Tibial artery (tissue), 4 donors: ENCODE measurements around the gene CCDC180.
"Not testable (repeated sequence)": the region's sequence is repeated elsewhere in the genome, so short reads cannot be mapped to it uniquely, and the experiment has no call there.

Experiments used
- DNase-seq, 2 donors: peaks; one replicate each; pipeline ENCODE4 v3.0.0-alpha.2; 2019
- H3K27ac ChIP-seq, 2 donors: fragments of 200-600 bp; sonication (generic) in 1 of 2; 1 replicate in 1 of 2; 2 replicates in 1 of 2; pipeline ENCODE4 v1.5.1; 2018 to 2019; ENCODE audit warnings: mild to moderate bottlenecking in 1 of 2
- H3K27me3 ChIP-seq, 2 donors: fragments of 200-600 bp; sonication (generic) in 1 of 2; one replicate each; pipeline versions ENCODE4 v1.5.1 to v1.6.0; 2016 to 2019
- H3K36me3 ChIP-seq, 3 donors: fragments of 200-600 bp; sonication (generic) in 2 of 3; one replicate each; pipeline ENCODE4 v1.5.1; 2016 to 2019; ENCODE audit warnings: mild to moderate bottlenecking in 2 of 3
- H3K4me1 ChIP-seq, 4 donors: fragments of 200-600 bp; sonication (generic) in 2 of 4; 1 replicate in 3 of 4; 2 replicates in 1 of 4; pipeline ENCODE4 v1.5.1; 2016 to 2019
- H3K4me3 ChIP-seq, 2 donors: fragments of 200-600 bp; sonication (generic) in 1 of 2; 1 replicate in 1 of 2; 2 replicates in 1 of 2; pipeline ENCODE4 v1.5.1; 2018 to 2019; ENCODE audit warnings: mild to moderate bottlenecking in 2 of 2
- H3K9me3 ChIP-seq, 3 donors: fragments of 200-600 bp; sonication (generic) in 1 of 3; one replicate each; pipeline ENCODE4 v1.5.1; 2016 to 2019
- CTCF ChIP-seq, 2 experiments: fragments of 200-600 bp in 1 of 2; fragments of 450-650 bp in 1 of 2; IDR thresholded peaks; one replicate each; pipeline ENCODE4 v1.5.1; 2017 to 2019; ENCODE audit warnings: antibody characterized with exemption in 2 of 2, mild to moderate bottlenecking in 1 of 2, moderate library complexity in 1 of 2
- intact Hi-C: fragments of 100-400 bp; cut with DNase I; formaldehyde crosslinking; loops from one replicate; pipeline ENCODE4 v1.15.0; 2023; ENCODE audit warnings: low total_unique reads

Gene CCDC180

GRCh38 chr9:97321251-97321650 is 13.8 kb downstream of the CCDC180 start:
- no peak for TF ChIP-seq CTCF (IDR thresholded peaks at IDR 0.05)
- no peak overlapping the region for H3K4me3 ChIP-seq
- no peaks in the 10 kb centered on the region for H3K4me1 ChIP-seq
- no peak overlapping the region for H3K27ac ChIP-seq
- H3K36me3 ChIP-seq, result peaks cover 49 to 90% (median 76%) of the 10 kb centered on the region in 3 donors
- H3K27me3 ChIP-seq, result no peaks in the 10 kb centered on the region
- intact Hi-C loops, result no loop called here
- no peak for DNase-seq
- H3K9me3 ChIP-seq, result no peaks in the 10 kb centered on the region

- Histone ChIP-seq H3K4me1 (no peaks in the 10 kb centered on the region), H3K4me3 (no peak overlapping the region), H3K9me3 (no peaks in the 10 kb centered on the region), H3K27me3 (no peaks in the 10 kb centered on the region), H3K27ac (no peak overlapping the region), H3K36me3 (peaks cover 53 to 90% (median 76%) of the 10 kb centered on the region in 3 donors)
- intact Hi-C loops, result no loop called here
- TF ChIP-seq CTCF (IDR thresholded peaks at IDR 0.05), result no peak
- DNase-seq, result no peak
These were observed 14.2 kb downstream of the CCDC180 start for GRCh38 chr9:97321691-97322090.

GRCh38 chr9:97322105-97322504 is 14.6 kb downstream of the CCDC180 start:
- no peak for DNase-seq
- Histone ChIP-seq H3K36me3 (peaks cover 56 to 90% (median 74%) of the 10 kb centered on the region in 3 donors), H3K4me1 (no peaks in the 10 kb centered on the region), H3K4me3 (no peak overlapping the region), H3K27ac (no peak overlapping the region), H3K9me3 (no peaks in the 10 kb centered on the region), H3K27me3 (no peaks in the 10 kb centered on the region)
- intact Hi-C loops, result no loop called here
- TF ChIP-seq CTCF (IDR thresholded peaks at IDR 0.05), result no peak

- DNase-seq, result no peak
- Histone ChIP-seq H3K4me3 (no peak overlapping the region), H3K36me3 (peaks cover 77 to 96% (median 86%) of the 10 kb centered on the region in 3 donors), H3K27ac (no peak overlapping the region), H3K9me3 (no peaks in the 10 kb centered on the region), H3K4me1 (no peaks in the 10 kb centered on the region), H3K27me3 (no peaks in the 10 kb centered on the region)
- TF ChIP-seq CTCF (IDR thresholded peaks at IDR 0.05), result no peak
- intact Hi-C loops, result no loop called here
These were observed 17.5 kb downstream of the CCDC180 start for GRCh38 chr9:97324954-97325353.

GRCh38 chr9:97327562-97327961 is 20.1 kb downstream of the CCDC180 start:
- no peak overlapping the region for H3K27ac ChIP-seq
- H3K27me3 ChIP-seq, result no peaks in the 10 kb centered on the region
- DNase-seq, result no peak
- TF ChIP-seq CTCF (IDR thresholded peaks at IDR 0.05), result no peak
- intact Hi-C loops, result no loop called here
- no peak overlapping the region for H3K4me3 ChIP-seq
- H3K9me3 ChIP-seq, result peaks cover 0 to 10% (median 0%) of the 10 kb centered on the region in 3 donors
- no peaks in the 10 kb centered on the region for H3K4me1 ChIP-seq
- H3K36me3 ChIP-seq, result peaks cover 74 to 86% (median 80%) of the 10 kb centered on the region in 3 donors

- Histone ChIP-seq H3K9me3 (peaks cover 0 to 10% (median 7%) of the 10 kb centered on the region in 3 donors), H3K36me3 (peaks cover 45 to 53% (median 47%) of the 10 kb centered on the region in 3 donors), H3K4me3 (no peak overlapping the region), H3K27ac (no peak overlapping the region), H3K4me1 (no peaks in the 10 kb centered on the region), H3K27me3 (no peaks in the 10 kb centered on the region)
- DNase-seq, result no peak
- intact Hi-C loops, result no loop called here
- no peak for TF ChIP-seq CTCF (IDR thresholded peaks at IDR 0.05)
These were observed 25.5 kb downstream of the CCDC180 start for GRCh38 chr9:97332993-97333392.

- H3K27me3 ChIP-seq, DNase-seq, H3K27ac ChIP-seq, H3K4me1 ChIP-seq, intact Hi-C loops, H3K9me3 ChIP-seq, H3K4me3 ChIP-seq: not testable (repeated sequence)
- H3K36me3 ChIP-seq, result peaks cover 19 to 33% (median 29%) of the 10 kb centered on the region in 3 donors
These were observed 28.2 kb downstream of the CCDC180 start for GRCh38 chr9:97335622-97336021.
